Iris pigment epithelial cell (primary cell): ENCODE measurements around the gene PLIN4.
"Not testable (repeated sequence)": the region's sequence is repeated elsewhere in the genome, so short reads cannot be mapped to it uniquely, and the experiment has no call there.

Experiments
- DNase-seq: peaks from one replicate; pipeline ENCODE4 v3.0.0-alpha.2; 2011; ENCODE audit warnings: low read depth

The PLIN4 gene

DNA sequence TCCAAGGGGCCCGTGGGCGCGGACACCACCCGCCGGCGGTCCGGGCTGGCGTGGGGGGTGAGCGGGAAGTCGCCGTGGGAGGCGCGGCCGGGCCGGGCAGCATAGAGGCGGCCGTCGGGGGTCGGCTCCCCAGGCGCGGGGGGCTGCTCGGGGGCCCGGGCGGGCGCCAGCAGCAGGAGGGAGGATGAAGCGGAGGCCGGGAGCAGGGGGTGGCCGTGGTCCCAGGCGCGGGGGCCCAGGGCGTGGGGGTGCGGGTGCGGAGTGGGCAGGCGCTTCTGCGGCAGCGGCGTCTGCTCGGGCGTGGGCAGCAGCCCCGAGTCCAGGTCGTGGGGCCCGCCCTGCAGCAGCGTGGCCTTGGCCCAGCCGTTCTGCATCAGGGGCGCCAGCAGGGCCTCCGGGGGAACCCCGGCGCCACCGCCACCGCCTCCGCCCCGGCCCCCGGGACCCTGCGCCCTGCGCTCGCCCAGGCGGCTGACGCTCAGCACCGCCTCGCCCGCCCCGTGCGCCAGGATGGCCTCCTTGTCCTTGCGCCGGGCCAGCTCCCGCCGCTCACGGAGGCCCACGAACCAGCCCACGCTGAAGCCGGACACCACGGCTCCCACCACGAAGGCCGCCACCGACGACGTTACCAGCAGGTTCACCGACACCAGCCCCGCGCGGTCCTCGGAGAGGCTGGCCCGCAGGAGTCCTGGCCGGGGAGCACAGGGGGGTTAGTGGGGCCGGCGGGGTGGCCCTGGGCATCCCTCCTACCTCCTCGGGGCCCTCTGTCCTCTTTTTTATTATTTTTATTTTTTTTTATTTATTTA lies 25.8 kb upstream of the PLIN4 start:
- DNase-seq = no peak

DNA sequence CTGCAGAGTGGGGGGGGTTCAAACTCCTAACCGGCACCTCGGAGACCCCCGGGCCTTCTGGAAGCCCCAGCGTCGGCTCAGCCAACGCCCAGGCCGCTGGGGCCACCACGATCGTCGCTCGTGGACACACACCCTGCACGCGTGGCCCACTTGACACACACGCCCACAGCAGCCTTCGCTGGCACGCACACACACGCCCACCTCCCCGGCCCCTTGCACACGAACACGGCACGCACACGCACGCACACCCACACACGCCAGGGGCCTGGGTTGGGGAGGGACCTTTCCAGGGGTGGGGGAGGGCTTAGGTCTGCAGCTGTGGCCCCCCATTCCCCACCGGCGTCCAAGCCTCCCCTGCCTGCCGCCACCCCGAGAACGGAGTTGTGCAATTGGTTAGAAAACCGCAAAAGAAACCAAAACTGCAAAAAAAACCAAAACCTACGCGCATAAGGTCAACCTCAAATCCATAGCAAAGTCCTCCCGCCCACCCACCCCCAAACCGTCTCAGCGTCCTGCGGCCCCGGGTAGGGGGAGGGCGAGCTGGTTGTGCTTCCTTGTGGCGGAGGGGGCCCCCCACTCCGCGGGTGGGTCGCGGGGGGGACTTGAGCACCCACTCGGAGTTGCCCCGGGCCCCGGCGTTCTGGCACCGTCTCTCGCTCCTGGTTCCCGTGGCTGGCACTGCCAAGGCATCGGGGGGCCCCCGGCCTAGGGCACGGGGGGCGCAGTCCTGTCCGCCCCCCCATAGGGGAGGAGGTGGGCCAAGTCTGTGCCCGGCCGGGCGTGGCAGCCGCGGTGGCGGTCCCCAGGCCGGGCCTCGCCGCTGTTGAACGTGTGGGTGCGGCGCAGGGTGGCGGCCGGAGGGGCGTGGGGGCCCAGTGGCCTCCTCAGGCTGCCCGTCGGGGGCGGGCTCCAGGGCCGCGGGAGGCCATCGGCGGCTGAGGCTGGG lies 24.9 kb upstream of the PLIN4 start:
- DNase-seq = no peak

- not testable (repeated sequence) for DNase-seq
These were observed 23.5 kb upstream of the PLIN4 start for GRCh38 chr19:4541806-4542145.

DNA sequence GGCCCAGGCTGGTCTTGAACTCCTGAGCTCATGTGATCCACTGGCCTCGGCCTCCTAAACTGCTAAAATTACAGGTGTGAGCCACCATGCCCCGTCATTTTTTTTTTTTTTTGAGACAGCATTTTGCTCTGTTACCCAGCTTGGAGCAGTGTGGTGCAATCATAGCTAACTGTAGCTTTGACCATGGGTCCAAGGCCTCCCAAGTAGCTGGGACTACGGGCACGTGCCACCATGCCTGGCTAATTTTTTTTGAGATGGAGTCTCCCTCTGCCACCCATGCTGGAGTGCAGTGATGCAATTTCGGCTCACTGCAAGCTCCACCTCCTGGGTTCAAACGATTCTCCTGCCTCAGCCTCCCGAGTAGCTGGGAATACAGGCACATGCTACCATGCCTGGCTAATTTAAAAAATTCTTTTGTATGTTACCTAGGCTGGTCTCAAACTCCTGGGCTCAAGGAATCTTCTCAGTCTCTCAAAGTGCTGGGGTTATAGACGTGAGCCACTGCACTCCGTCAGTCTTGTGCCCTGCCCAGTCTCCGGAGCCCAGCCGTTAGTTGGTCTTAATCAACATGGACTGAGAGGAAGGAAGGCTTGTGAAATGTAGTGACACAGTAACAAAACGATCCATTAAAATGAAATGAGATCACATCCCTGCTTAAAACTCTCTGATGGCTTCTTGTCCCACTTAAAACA lies 23.0 kb upstream of the PLIN4 start:
- no peak for DNase-seq

DNA sequence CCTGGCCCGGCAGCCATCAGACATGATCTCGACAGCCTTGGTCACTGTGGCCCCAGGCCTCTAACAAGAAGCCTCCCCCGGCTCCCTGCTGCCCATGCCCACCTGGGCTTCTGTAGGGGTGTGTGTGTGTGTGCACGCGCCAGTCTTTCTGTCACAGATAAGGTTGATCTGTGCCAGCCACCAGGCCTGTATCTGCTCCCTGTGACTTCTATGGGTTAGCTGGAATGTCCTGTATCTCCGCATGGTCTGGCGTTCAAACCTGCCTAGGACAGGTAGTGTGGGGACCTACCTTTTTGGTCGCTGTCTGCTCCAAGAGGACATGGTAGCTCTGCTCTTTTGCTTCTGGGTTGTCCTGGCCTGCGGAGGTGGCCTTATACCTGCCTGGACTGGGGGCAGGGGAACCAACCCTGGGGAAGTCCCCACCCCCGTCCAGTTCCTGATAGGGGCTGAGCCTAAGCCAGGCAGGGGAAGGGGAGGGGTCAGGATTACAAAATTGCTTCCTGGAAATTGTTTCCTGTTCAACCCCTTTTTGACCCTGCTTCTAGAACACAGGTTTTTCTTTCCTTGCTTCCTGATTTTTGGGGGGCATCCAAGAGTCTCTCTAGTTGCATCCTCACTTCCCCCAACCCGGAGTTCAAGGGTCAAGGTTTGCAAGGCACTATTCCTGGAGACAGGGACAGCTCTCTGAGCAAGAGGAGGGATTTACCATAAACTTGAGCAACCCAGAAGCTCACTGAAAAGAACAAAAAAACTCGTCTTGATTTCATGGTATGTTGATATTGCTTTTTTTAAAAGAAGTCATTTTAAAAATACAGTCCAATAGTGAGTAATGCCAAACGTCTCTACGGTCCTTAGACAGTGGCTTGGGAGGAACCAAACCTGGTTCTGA lies 21.7 kb upstream of the PLIN4 start, which contains the start of gene LRG1:
TSS of gene LRG1 (minus strand) at position 344 of the 889 bp plus-strand sequence. CDS start at position 321, 23 bp downstream.
- DNase-seq = peak; percentile 28

DNA sequence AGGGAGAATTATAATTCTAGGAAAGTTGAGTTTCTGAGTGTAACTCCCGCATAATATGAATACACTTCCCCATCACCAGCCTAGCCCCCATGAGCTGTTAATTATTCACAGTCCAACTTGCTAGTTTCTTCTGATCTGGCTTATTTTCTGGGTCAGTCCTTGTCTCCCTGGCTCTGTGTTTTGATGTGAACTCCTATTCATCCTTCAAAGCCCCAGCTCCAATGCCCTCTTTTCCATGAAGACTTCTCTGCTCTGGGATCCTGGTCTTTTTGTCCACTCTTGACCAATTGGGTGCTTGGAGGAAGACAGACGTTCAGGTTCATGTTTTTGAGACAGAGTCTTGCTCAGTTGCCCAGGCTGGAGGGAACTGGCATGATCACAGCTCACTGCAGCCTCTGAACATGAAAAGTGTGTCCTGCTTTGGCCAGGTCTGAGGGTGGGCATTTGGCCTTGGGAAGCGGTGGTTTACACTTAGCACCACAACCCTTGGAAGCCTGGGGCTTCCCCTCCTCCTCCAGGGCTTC lies 20.9 kb upstream of the PLIN4 start:
- DNase-seq = no peak

- DNase-seq = no peak
These were observed 20.3 kb upstream of the PLIN4 start for GRCh38 chr19:4538601-4538954.

GRCh38 chr19:4537953-4538600 lies 19.8 kb upstream of the PLIN4 start:
- DNase-seq = no peak

DNA sequence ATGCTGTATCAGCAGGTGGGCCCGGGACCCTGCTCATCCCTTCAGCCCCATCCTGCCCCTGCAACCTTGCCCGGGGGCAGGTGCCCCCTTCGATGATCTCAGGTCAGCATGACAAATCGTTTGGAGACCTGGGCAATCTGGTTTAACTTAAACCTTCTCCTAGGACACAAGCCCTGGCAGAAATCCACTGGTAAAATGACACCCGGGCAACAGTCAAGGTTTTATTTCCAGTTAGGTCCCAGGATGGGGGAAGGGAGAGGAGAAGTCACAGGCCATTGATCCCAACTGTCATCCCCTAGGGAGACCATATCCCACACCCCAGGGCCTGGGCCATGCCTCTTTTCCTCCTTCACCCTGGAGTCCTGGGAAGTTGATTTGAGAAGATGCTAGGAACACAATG lies 18.5 kb upstream of the PLIN4 start:
- DNase-seq = no peak

DNA sequence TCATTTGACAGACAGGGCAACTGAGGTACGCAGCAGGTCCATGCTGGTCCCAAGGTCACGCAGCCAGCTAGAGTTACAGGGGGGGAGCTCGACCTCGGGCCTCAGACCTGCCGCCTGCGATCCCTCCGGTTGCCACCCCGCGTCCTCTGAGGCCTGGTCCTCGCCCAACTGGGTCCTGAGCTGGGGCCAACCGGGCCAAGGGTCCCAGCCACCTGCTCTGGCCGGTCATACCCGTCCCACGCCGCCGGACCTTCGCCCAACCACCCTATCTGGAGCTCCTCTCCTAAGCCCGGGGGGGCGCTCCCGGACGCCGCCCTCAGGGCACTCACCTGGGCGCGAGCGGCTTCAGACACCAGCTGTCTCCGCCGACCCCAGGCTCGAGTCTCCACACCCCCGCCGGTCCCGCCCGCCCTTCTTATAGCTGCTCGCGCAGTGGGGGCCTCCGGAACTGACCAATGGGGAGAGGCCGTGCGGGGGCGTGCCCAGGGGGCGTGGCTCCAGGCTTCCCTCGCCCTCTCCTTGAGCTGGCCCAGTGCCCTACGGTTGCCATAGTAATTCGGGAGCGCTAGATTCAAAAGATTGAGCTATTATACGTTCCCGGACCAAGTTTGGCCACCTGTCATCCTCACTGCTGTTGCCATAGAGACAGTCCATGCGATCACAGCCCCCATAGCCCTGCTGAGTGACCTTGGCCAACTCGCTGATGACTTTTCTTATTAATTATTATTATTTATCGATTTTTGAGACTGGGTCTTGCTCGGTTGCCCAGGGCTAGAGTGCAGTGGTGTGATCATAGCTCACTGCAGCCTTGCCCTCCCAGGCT lies 16.8 kb upstream of the PLIN4 start, which contains the start of gene PLIN5:
TSS of gene PLIN5 (minus strand) at position 389 of the 823 bp plus-strand sequence. CDS start 1,150 bp downstream, outside the sequence.
- DNase-seq = peak; percentile 51

DNA sequence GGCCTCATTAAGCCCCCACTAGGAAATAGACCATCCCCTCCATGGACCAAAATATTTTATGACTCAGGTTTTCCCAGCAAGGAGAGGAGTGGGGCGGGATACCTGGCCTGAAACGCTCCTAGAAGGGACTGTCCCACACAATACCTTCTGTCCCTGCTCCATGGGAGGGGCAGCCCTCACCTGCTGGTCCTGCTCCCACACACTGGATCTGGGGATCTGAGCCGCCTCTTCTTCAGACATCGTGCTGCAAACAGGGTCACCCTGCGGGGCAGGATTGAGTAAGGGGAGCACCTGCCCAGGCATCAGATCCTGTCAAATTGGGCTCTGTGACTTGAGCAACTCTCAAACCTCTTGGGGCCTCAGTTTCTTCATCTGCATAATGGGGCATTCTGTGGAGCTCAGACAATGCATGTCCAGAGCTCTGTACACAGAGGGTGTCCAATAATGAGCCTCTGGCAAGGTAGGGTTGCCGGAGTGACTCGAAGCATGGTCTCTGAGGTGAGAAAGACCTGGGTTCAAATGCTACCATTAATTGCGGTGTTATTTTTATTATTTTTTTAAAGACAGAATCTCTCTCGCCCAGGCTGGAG lies 15.6 kb upstream of the PLIN4 start:
- no peak for DNase-seq

DNA sequence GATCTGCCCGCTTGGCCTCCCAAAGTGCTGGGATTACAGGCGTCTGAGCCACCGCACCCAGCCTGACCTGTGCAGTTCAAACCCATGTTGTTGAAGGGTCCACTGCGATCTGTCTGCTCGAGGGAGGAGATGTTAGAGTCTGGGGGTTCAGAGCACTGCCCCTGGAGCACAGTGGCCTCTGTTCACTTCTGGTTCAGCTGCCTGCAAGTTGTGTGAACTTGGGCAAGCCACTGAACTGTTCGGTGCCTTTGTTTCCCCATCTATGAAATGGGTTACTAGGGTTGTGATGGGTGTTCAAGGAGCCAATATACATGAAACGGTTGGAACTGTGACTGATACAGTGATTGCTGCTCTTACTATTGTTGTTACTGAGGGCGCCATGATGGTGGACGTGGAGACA lies 15.0 kb upstream of the PLIN4 start:
- no peak for DNase-seq

DNA sequence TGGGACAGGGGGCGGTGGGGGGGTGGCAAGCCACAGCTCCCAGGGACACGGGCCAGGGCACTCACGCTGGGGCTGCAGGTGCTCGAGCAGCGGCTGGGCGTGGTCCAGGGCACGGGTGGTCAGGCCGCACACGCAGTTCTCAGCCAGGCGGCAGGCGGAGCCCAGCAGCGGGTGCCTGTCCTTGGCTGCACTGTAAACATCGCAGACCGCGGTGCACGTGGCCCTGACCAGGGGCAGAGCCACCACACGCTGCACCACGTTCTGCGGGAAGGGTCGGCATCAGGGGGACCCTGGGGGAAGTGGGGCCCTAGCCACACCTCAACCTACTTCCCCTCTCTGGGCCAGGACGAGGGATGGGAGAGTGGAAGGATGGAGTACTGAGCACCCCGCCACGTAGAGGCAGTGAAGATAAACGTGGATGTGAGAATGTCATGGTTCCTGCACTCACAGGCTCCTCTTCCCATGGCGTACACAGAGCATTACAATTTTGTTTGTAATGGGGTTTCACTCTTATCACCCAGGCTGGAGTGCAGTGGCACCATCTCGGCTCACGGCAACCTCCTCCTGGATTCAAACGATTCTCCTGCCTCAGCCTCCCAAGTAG lies 13.4 kb upstream of the PLIN4 start:
- DNase-seq = no peak

DNA sequence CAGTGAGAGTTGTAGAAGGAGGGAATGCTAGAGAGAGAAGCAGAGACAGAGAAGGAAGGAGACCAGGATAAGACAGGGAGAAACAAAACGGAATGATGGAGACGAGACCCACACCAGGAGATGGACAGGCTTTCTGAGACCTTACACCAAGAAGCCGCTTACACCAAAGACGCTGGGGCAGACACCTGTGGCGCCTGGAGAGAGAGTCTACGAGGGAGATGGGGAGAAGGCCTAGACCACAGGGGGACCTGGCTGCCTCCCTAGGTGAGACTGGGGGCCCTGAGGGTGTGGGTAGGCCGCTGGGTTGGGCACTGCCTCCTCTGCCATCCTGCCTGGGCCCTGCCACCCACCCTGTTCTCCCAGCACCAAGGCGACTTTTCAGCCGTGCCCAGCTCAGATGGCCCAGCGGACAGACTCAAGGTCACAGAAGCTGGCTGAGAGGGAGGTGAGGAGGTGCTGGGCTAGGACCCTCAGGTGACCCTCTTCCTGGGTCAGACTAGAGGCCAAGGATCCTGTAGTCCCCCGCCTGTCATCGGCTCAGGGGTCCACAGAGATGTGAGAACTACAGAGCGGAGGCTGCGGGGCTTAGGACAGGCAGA lies 11.7 kb upstream of the PLIN4 start:
- DNase-seq = no peak

DNA sequence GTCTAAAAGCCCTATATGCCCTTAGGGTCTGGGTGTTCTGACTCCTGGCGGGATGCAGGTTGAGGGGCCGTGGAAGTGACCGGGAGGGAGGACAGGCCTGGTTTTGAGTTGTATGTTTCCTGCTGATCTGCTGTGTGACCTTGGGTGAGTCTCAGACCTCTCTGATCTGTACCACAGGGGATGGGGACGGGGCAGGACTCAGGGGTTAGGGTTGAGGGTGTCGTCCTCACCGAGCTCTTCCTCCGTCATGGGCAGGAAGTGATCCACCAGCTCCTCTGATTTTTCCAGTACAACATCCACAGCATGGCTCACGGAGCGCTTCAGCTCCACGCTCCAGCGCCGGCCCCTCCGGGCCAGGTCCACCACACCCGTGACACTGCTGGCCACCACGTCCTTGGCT lies 10.6 kb upstream of the PLIN4 start:
- DNase-seq = no peak

DNA sequence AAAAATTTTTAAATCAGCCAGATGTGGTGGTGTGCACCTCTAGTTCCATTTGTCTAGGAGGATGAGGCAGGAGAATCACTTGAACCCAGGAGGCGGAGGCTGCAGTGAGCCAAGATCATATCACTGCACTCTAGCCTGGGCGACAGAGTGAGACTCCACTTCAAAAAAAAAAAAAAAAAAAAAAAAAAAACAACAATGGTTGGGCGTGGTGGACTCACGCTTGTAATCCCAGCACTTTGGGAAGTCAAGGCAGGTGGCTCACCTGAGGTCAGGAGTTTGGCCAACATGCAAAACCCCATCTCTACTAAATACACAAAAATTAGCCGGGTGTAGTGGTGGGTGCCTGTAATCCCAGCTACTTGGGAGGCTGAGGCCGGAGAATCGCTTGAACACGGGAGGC lies 9.1 kb upstream of the PLIN4 start:
- DNase-seq = not testable (repeated sequence)

- DNase-seq = no peak
These were observed 7.3 kb upstream of the PLIN4 start for GRCh38 chr19:4525563-4526002.

DNA sequence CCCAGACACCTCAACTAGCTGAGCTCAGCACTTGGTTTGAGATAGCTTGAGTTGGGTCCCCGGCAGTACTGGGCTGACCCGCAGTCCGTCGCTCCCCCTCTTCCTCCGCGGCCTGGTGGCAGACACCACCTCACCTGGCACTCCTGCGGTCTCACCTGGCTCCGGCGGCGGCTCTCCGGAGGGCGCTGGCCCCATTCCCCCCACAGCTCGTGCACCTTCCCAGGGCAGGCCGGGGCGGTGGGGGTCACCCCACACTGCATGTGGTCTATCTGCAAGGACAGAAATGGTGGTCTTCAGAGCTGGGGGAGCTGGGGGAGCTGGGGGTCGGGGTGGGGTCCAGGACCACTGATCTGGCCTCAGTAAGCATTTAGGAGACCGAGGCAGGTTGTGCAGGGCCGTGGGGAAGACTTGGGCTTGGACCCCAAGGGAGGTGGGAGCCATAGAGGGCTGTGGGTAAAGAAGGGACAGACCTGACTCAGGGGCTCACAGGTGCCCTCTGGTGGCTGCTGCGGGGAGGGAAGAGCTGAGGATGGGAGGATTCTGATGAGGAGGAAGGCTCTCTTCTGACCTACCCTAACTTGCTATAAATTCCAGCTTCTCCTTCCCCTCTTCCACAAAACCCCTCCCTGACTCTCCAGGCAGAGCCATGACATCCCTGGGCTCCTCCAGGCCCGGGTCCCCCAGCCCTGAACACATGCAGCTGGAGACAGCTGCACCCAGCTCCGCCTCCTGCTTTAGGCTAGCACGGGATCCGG lies 6.7 kb upstream of the PLIN4 start:
- peak; percentile 27 for DNase-seq
